Brain pericyte (primary cell): ENCODE data around the gene ARHGAP6.

Experiments used
- DNase-seq: peaks from one replicate; pipeline ENCODE4 v3.0.0-alpha.2; 2012; ENCODE audit warnings: low read depth, low spot score

Gene ARHGAP6

DNA sequence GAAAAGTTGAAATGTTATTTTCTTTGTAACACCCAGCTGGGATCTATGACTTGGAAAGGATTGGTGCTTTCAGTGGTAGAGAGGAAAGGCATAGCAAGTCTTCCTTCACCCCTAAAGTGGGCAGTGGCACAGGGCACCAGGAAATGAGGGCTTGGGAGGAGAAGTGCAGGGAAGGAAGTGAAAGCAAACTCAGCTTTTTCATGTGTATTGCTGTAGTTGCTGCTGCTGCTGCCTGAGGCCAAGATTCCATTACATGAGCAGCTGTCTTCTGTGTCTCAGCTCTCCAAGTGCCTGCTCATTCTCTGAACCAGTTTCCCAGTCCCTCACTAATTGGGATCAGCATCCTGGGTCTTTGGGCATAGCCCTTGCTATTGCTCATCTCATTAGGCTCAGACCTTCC lies 552.0 kb downstream of the ARHGAP6 start:
- DNase-seq, result no peak

DNA sequence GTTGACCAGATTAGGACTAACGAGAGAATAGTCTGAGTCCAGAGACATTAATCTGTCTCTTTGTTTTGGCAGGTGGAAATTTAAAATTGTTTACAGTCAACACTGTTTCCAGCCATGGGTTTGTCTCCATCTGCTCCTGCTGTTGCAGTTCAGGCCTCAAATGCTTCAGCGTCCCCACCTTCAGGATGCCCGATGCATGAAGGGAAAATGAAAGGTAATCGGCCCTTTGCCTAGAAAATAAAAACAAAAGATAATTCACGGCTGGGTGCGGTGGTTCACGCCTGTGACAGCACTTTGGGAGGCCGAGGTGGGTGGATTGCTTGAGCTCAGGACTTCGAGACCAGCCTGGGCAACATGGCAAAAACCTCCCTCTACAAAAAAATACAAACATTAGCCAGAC lies 553.8 kb downstream of the ARHGAP6 start:
- DNase-seq, result no peak

DNA sequence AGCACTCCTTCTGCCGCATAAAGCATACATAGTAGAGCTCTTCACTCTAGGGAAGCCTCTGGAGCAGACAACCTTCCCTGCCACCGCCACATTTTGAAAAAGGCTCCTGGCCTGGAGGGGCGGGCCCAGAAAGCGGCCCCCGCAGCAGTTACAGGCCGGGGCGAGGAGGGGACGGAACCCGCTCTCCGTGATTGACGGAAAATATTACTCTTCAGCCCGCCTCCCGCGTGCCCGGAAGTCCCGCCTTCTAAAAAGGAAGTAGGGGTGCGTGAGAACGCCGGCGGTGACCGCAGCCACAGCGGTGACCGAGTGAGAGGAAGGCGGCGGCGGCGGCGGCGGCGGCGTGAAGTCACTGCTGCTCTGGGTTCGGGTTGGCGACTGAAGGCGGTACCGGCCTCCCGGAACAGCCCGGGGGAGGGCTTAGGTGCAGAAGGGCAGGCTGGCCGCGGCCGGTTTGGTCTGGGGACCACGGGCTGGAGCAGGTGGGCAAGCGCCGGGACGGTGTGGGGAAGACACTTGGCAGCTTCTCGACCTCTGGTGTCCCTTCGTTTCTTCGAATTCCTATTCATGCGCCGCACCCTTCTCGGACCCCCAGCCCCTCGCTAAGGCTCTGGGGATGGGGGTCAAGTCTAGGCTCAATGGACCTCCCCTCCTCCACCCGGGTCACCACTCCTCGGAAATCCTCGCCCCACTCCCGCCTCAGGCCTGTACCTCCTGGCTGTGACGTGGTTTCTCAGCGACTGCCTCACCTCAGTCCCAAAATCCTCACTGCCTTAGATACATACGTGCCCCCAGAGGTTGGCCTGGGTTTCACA lies 554.5 kb downstream of the ARHGAP6 start, which contains the start of gene HCCS:
Gene HCCS (plus strand): TSS at position 296 of the 815 bp plus-strand sequence. CDS start 729 bp downstream, outside the sequence.
- peak; percentile 34 for DNase-seq

DNA sequence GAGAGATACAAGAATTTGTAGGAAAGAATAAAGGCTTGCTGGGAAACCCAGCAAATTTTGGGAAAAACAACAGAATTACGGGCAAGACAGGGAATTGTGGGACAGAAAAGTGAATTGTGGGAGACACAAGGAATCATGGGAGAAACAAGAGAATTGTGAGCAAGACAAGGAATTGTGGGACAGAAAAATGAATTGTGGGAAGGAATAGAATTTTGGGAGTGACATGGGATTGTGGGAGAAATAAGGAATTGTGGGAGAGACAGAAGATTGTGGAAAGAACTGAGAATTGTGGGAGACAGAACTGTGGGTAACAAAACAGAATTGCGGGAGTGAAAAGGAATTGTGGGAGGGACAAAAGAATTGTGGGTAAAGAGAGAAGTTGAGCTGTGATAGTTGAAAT lies 555.8 kb downstream of the ARHGAP6 start:
- DNase-seq, result no peak

DNA sequence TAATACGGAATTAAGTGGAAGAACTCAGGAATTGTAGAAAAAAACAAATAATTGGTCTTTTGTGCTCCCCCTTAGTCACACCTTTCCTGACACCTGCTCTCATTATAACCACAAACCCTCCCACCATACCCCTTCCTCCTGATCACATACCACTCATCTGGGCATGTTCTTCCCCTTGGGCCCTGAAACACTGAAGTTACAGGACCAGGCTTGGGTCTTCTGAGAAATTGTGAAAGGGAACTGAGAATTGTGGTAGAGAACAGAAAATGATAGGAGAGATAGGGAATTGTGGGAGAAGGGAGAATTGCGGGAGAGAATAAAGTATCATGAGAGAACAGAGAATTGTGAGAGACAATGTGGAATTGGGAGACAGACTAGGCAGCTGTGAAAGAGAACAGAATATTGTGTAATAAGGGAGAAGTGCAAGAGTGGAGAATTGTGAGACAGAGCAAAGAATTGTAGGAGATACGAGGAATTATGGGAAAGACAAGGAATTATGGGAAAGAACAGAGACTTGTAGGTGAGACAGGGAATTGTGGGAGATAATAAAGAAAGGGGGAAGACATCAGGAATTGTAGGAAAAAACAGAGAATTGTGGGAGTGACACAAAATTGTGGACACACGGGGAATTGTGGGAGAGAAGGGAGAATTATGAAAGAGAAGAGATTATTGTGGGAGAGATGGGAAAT lies 557.3 kb downstream of the ARHGAP6 start:
- DNase-seq, result no peak

GRCh38 chrX:11105080-11105479 lies 560.6 kb downstream of the ARHGAP6 start:
- no peak for DNase-seq

DNA sequence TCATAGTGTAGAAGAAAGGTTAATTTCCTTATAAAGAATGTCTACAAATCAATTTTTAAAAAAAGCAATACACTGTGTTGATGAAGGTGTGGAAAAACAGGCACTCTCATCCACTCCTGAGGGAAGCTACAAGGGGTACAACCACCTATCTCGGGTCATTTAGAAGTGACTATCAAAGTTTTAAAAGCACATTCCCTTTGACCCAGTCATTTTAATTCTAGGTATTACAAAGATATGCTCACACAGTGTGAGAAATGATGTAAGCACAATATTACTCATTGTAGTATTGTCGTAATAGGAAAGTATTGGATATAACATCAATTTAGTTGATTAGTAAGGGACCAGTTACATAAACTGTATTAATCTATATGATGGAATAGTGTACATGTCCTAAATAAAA lies 562.0 kb downstream of the ARHGAP6 start:
- no peak for DNase-seq

DNA sequence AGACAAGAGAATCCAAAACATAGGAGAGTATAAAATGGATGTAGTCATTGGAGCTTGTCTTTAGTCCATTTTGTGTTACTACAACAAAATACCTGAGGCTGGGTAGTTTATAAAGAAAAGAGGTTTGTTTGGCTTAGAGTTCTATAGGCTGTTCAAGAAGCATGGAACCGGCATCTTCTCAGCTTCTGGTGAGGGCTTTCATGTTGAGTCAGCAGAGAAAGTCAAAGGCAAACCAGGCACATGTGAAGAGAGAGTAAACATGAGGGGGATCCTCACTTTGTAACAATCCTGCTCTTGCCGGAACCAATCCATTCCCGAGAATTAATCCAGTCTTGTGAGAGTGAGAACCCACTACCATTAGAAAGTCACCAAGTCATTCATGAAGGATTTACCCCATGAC lies 562.7 kb downstream of the ARHGAP6 start:
- no peak for DNase-seq

GRCh38 chrX:11100281-11101035 lies 565.3 kb downstream of the ARHGAP6 start:
- DNase-seq, result no peak

DNA sequence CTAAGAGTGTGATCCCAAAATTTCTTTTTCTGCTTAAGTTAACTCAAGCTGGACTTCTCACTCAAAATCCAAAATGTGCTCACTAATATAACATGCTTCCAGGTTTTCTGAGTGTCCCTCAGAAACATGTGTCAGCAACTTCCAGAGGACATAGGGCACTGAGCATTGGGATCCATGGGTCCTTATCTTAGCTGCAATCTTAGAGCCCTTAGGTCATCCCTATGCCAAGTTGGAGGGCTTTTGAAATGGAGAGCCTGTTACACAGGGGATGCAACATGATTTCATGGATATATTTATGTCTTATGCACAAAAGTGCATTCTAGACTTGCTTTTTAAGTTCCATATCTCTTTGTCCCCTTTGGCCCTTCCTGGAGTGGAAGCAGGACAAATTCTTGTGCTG lies 566.3 kb downstream of the ARHGAP6 start:
- DNase-seq, result no peak

DNA sequence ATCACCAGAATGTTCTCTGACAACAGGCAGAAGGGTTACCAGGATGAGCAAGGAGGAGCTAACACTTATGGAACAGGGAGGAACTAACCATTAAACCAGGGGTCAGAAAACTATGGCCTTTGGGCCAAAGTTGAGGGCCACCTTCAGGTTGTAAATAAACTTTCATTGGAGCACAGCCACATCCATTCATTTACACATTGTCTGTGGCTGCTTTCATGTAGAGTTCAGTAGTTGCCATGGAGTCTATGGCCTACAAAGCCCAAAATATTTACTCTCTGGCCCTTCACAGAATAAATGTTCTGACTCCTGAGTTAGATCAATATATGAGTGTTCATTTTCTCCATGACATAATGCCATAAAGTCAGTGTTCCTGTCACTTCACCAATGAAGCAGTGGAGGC lies 567.8 kb downstream of the ARHGAP6 start:
- no peak for DNase-seq

- no peak for DNase-seq
Observed at GRCh38 chrX:11089802-11090201, 575.9 kb downstream of the ARHGAP6 start.
